Measurements from ENCODE around the gene CKMT2. TPM values are rescaled to one million over a fixed set of nuclear protein-coding genes. Genes with fewer than 3 reads are reported as not detected.
"Not testable (repeated sequence)": the region's sequence is repeated elsewhere in the genome, so short reads cannot be mapped to it uniquely, and the experiment has no call there.

The CKMT2 gene
- total RNA-seq, 1 donor from 2014 or later: 0.18 TPM

- peaks cover 1% of the 10 kb centered on the region for H3K27me3 Mint-ChIP-seq (ENCODE audit: unreplicated experiment)
- no peak for TF ChIP-seq CTCF (IDR thresholded peaks at IDR 0.05; ENCODE audit: unreplicated experiment)
- DNase-seq (ENCODE audit: low spot score): no peak
- no peaks in the 10 kb centered on the region for H3K4me1 Mint-ChIP-seq (ENCODE audit: unreplicated experiment)
- no peak overlapping the region for H3K4me3 Mint-ChIP-seq (ENCODE audit: unreplicated experiment)
- H3K27ac Mint-ChIP-seq (ENCODE audit: unreplicated experiment): no peak overlapping the region
- no peaks in the 10 kb centered on the region for H3K9me3 Mint-ChIP-seq (ENCODE audit: unreplicated experiment)
- peaks cover 6% of the 10 kb centered on the region for H3K36me3 Mint-ChIP-seq (ENCODE audit: low read depth, unreplicated experiment)
These were observed 53.0 kb downstream of the CKMT2 start for GRCh38 chr5:81286059-81286617.

GRCh38 chr5:81288021-81288433, 54.9 kb downstream of the CKMT2 start:
- H3K27me3 Mint-ChIP-seq (ENCODE audit: unreplicated experiment): peaks cover 1% of the 10 kb centered on the region
- no peak for DNase-seq (ENCODE audit: low spot score)
- H3K4me3 Mint-ChIP-seq (ENCODE audit: unreplicated experiment): no peak overlapping the region
- H3K9me3 Mint-ChIP-seq (ENCODE audit: unreplicated experiment): no peaks in the 10 kb centered on the region
- H3K4me1 Mint-ChIP-seq (ENCODE audit: unreplicated experiment): no peaks in the 10 kb centered on the region
- H3K27ac Mint-ChIP-seq (ENCODE audit: unreplicated experiment): no peak overlapping the region
- peaks cover 20% of the 10 kb centered on the region for H3K36me3 Mint-ChIP-seq (ENCODE audit: low read depth, unreplicated experiment)
- no peak for TF ChIP-seq CTCF (IDR thresholded peaks at IDR 0.05; ENCODE audit: unreplicated experiment)

- Mint-ChIP-seq H3K36me3 (ENCODE audit: low read depth, unreplicated experiment) (peaks cover 28% of the 10 kb centered on the region), H3K4me1 (ENCODE audit: unreplicated experiment) (no peaks in the 10 kb centered on the region), H3K4me3 (ENCODE audit: unreplicated experiment) (no peak overlapping the region), H3K9me3 (ENCODE audit: unreplicated experiment) (no peaks in the 10 kb centered on the region), H3K27ac (ENCODE audit: unreplicated experiment) (no peak overlapping the region), H3K27me3 (ENCODE audit: unreplicated experiment) (peaks cover 1% of the 10 kb centered on the region)
- DNase-seq (ENCODE audit: low spot score): no peak
- TF ChIP-seq CTCF (IDR thresholded peaks at IDR 0.05; ENCODE audit: unreplicated experiment): no peak
These were observed 57.0 kb downstream of the CKMT2 start for GRCh38 chr5:81290146-81290545.

- H3K9me3 Mint-ChIP-seq (ENCODE audit: unreplicated experiment): no peaks in the 10 kb centered on the region
- no peak for DNase-seq (ENCODE audit: low spot score)
- H3K27me3 Mint-ChIP-seq (ENCODE audit: unreplicated experiment): peaks cover 1% of the 10 kb centered on the region
- H3K36me3 Mint-ChIP-seq (ENCODE audit: low read depth, unreplicated experiment): peaks cover 24% of the 10 kb centered on the region
- H3K4me1 Mint-ChIP-seq (ENCODE audit: unreplicated experiment): no peaks in the 10 kb centered on the region
- H3K27ac Mint-ChIP-seq (ENCODE audit: unreplicated experiment): no peak overlapping the region
- no peak overlapping the region for H3K4me3 Mint-ChIP-seq (ENCODE audit: unreplicated experiment)
- no peak for TF ChIP-seq CTCF (IDR thresholded peaks at IDR 0.05; ENCODE audit: unreplicated experiment)
These were observed 59.0 kb downstream of the CKMT2 start for GRCh38 chr5:81292130-81292529.

GRCh38 chr5:81294021-81294420, 60.9 kb downstream of the CKMT2 start:
- Mint-ChIP-seq H3K36me3 (ENCODE audit: low read depth, unreplicated experiment) (peaks cover 24% of the 10 kb centered on the region), H3K4me3 (ENCODE audit: unreplicated experiment) (peak overlapping the region; percentile 29)
- H3K27me3 Mint-ChIP-seq (ENCODE audit: unreplicated experiment); H3K4me1 Mint-ChIP-seq (ENCODE audit: unreplicated experiment); H3K27ac Mint-ChIP-seq (ENCODE audit: unreplicated experiment); H3K9me3 Mint-ChIP-seq (ENCODE audit: unreplicated experiment); DNase-seq (ENCODE audit: low spot score): not testable (repeated sequence)
